Karpas-422 (cell line): ENCODE data around the gene ADD1. TPM values are rescaled to one million over a fixed set of nuclear protein-coding genes. Genes with fewer than 3 reads are reported as not detected.

Experiments
- DNase-seq: peaks from one replicate; pipeline ENCODE4 v3.0.0-alpha.2; 2015
- H2AFZ ChIP-seq: fragments of 200-600 bp; sonication (generic); 2 replicates; pipeline ENCODE4 v1.6.1; 2014; ENCODE audit warnings: antibody characterized with exemption, low read length, mixed read lengths
- H3K27ac ChIP-seq: fragments of 200-600 bp; sonication (generic); 2 replicates; pipeline ENCODE4 v1.5.1; 2014; ENCODE audit warnings: mild to moderate bottlenecking, low read length, moderate library complexity
- H3K27me3 ChIP-seq: fragments of 200-600 bp; sonication (generic); 2 replicates; pipeline ENCODE4 v1.6.1; 2014; ENCODE audit warnings: low read length, mixed read lengths
- H3K36me3 ChIP-seq: fragments of 200-600 bp; sonication (generic); 2 replicates; pipeline ENCODE4 v1.6.1; 2014; ENCODE audit warnings: low read length, mixed read lengths; ENCODE audit not compliant: insufficient read depth
- H3K4me1 ChIP-seq: fragments of 200-600 bp; sonication (generic); 2 replicates; pipeline ENCODE4 v1.6.1; 2014; ENCODE audit warnings: mild to moderate bottlenecking, low read length, mixed read lengths
- H3K4me2 ChIP-seq: fragments of 200-600 bp; sonication (generic); 2 replicates; pipeline ENCODE4 v1.6.1; 2014; ENCODE audit warnings: low read length, low read depth, mild to moderate bottlenecking; ENCODE audit not compliant: poor library complexity, severe bottlenecking
- H3K4me3 ChIP-seq: fragments of 200-600 bp; sonication (generic); 2 replicates; pipeline ENCODE4 v1.5.1; 2014; ENCODE audit warnings: mild to moderate bottlenecking, antibody characterized with exemption, low read length, mixed read lengths
- H3K79me2 ChIP-seq: fragments of 200-600 bp; sonication (generic); 2 replicates; pipeline ENCODE4 v1.6.1; 2014; ENCODE audit warnings: mild to moderate bottlenecking, low read length, mixed read lengths
- H3K9ac ChIP-seq: fragments of 200-600 bp; sonication (generic); 2 replicates; pipeline ENCODE4 v1.6.0; 2014; ENCODE audit warnings: low read length
- H3K9me2 ChIP-seq: fragments of 200-600 bp; sonication (generic), shearing (Covaris generic); replicated peaks from 2 replicates; pipeline ENCODE4 v1.6.0; 2014; ENCODE audit warnings: mild to moderate bottlenecking, low read length, moderate library complexity; ENCODE audit not compliant: insufficient read depth
- H3K9me3 ChIP-seq: fragments of 300-700, 200-600 bp; sonication (generic); 2 replicates; pipeline ENCODE4 v1.6.1; 2014; ENCODE audit warnings: low read length, mixed read lengths
- H4K20me1 ChIP-seq: fragments of 200-600 bp; sonication (generic); 2 replicates; pipeline ENCODE4 v1.6.1; 2014; ENCODE audit warnings: mild to moderate bottlenecking, antibody characterized with exemption, low read length, low read depth; ENCODE audit not compliant: insufficient read depth
- total RNA-seq: library from RNA; depleted of rRNA; stranded (reverse); fragments of >200 nt; shearing (Covaris generic); gene quantifications from 2 replicates; pipeline ENCODE4 v1.2.3, GENCODE V29; 2014; ENCODE audit warnings: low replicate concordance

The ADD1 gene
- total RNA-seq, 1 experiment from 2014 or later, result 69.7 TPM

GRCh38 chr4:2886161-2886560 lies 42.5 kb downstream of the ADD1 start:
- Histone ChIP-seq H3K36me3 (peaks cover 6% of the 10 kb centered on the region; the same call in 1 of the 2 replicates), H3K79me2 (no peaks in the 10 kb centered on the region), H3K9me2 (no peaks in the 10 kb centered on the region)

GRCh38 chr4:2886622-2887021 lies 43.0 kb downstream of the ADD1 start:
- Histone ChIP-seq H3K9me2 (no peaks in the 10 kb centered on the region), H3K4me2 (no peak overlapping the region), H2AFZ (no peak overlapping the region), H3K4me3 (no peak overlapping the region), H3K36me3 (peaks cover 6% of the 10 kb centered on the region; the same call in 1 of the 2 replicates), H3K27ac (no peak overlapping the region), H3K9me3 (no peaks in the 10 kb centered on the region), H3K9ac (no peak overlapping the region), H3K27me3 (no peaks in the 10 kb centered on the region), H3K4me1 (peaks cover 5% of the 10 kb centered on the region), H4K20me1 (no peaks in the 10 kb centered on the region), H3K79me2 (no peaks in the 10 kb centered on the region)
- DNase-seq, result no peak

More at GRCh38 chr4:2886161-2886560, 42.5 kb downstream of the ADD1 start:
- Histone ChIP-seq H3K9ac (no peak overlapping the region), H3K4me3 (no peak overlapping the region), H2AFZ (no peak overlapping the region), H3K27ac (no peak overlapping the region), H3K4me2 (no peak overlapping the region), H4K20me1 (no peaks in the 10 kb centered on the region), H3K27me3 (no peaks in the 10 kb centered on the region), H3K4me1 (peaks cover 5% of the 10 kb centered on the region), H3K9me3 (no peaks in the 10 kb centered on the region)
- no peak for DNase-seq

GRCh38 chr4:2887343-2887742 lies 43.7 kb downstream of the ADD1 start:
- no peaks in the 10 kb centered on the region for H4K20me1 ChIP-seq

GRCh38 chr4:2888886-2889285 lies 45.2 kb downstream of the ADD1 start:
- no peak for DNase-seq
- no peak overlapping the region for H3K4me2 ChIP-seq
- H2AFZ ChIP-seq, result no peak overlapping the region
- H3K9me2 ChIP-seq, result no peaks in the 10 kb centered on the region
- 0 out of 2 replicates have a peak, but pooled peaks cover 2% of the 10 kb centered on the region for H3K79me2 ChIP-seq
- H3K36me3 ChIP-seq, result peaks cover 6% of the 10 kb centered on the region; the same call in 1 of the 2 replicates
- no peak overlapping the region for H3K27ac ChIP-seq
- no peaks in the 10 kb centered on the region for H3K27me3 ChIP-seq
- no peaks in the 10 kb centered on the region for H3K4me1 ChIP-seq
- no peak overlapping the region for H3K4me3 ChIP-seq
- H3K9ac ChIP-seq, result no peak overlapping the region
- H4K20me1 ChIP-seq, result no peaks in the 10 kb centered on the region
- H3K9me3 ChIP-seq, result no peaks in the 10 kb centered on the region

More at GRCh38 chr4:2887343-2887742, 43.7 kb downstream of the ADD1 start:
- no peak overlapping the region for H3K9ac ChIP-seq
- no peak for DNase-seq
- H3K79me2 ChIP-seq, result 0 out of 2 replicates have a peak, but pooled peaks cover 2% of the 10 kb centered on the region
- H3K9me3 ChIP-seq, result no peaks in the 10 kb centered on the region
- no peak overlapping the region for H3K4me3 ChIP-seq
- H3K27me3 ChIP-seq, result no peaks in the 10 kb centered on the region
- H2AFZ ChIP-seq, result no peak overlapping the region
- H3K36me3 ChIP-seq, result peaks cover 6% of the 10 kb centered on the region; the same call in 1 of the 2 replicates
- H3K27ac ChIP-seq, result no peak overlapping the region
- no peak overlapping the region for H3K4me2 ChIP-seq
- no peaks in the 10 kb centered on the region for H3K9me2 ChIP-seq
- peaks cover 1% of the 10 kb centered on the region for H3K4me1 ChIP-seq

- no peaks in the 10 kb centered on the region for H4K20me1 ChIP-seq
- DNase-seq, result no peak
Observed at GRCh38 chr4:2891294-2891693, 47.6 kb downstream of the ADD1 start.

GRCh38 chr4:2893772-2894171 lies 50.1 kb downstream of the ADD1 start:
- Histone ChIP-seq H3K4me1 (no peaks in the 10 kb centered on the region), H3K9me3 (no peaks in the 10 kb centered on the region), H3K27ac (no peak overlapping the region), H3K79me2 (0 out of 2 replicates have a peak, but pooled peaks cover 2% of the 10 kb centered on the region), H4K20me1 (no peaks in the 10 kb centered on the region), H3K36me3 (no peaks in the 10 kb centered on the region), H3K9ac (no peak overlapping the region), H2AFZ (no peak overlapping the region), H3K27me3 (no peaks in the 10 kb centered on the region), H3K9me2 (no peaks in the 10 kb centered on the region), H3K4me2 (no peak overlapping the region), H3K4me3 (no peak overlapping the region)
- DNase-seq, result no peak

More at GRCh38 chr4:2891294-2891693, 47.6 kb downstream of the ADD1 start:
- Histone ChIP-seq H3K36me3 (peaks cover 6% of the 10 kb centered on the region; the same call in 1 of the 2 replicates), H2AFZ (no peak overlapping the region), H3K4me1 (no peaks in the 10 kb centered on the region), H3K9me3 (no peaks in the 10 kb centered on the region), H3K79me2 (0 out of 2 replicates have a peak, but pooled peaks cover 2% of the 10 kb centered on the region), H3K27ac (no peak overlapping the region), H3K4me2 (no peak overlapping the region), H3K4me3 (no peak overlapping the region), H3K27me3 (no peaks in the 10 kb centered on the region), H3K9me2 (no peaks in the 10 kb centered on the region), H3K9ac (no peak overlapping the region)

- H3K36me3 ChIP-seq, result no peaks in the 10 kb centered on the region
Observed at GRCh38 chr4:2898001-2898400, 54.4 kb downstream of the ADD1 start.

GRCh38 chr4:2900741-2901140 lies 57.1 kb downstream of the ADD1 start:
- Histone ChIP-seq H3K9ac (no peak overlapping the region), H3K27ac (no peak overlapping the region), H4K20me1 (no peaks in the 10 kb centered on the region), H3K36me3 (no peaks in the 10 kb centered on the region), H3K9me3 (no peaks in the 10 kb centered on the region), H3K4me2 (no peak overlapping the region), H3K4me3 (no peak overlapping the region), H2AFZ (no peak overlapping the region), H3K9me2 (no peaks in the 10 kb centered on the region), H3K79me2 (no peaks in the 10 kb centered on the region), H3K4me1 (no peaks in the 10 kb centered on the region), H3K27me3 (no peaks in the 10 kb centered on the region)
- no peak for DNase-seq

More at GRCh38 chr4:2898001-2898400, 54.4 kb downstream of the ADD1 start:
- no peak overlapping the region for H3K4me2 ChIP-seq
- no peaks in the 10 kb centered on the region for H3K4me1 ChIP-seq
- no peaks in the 10 kb centered on the region for H3K9me2 ChIP-seq
- no peak overlapping the region for H3K4me3 ChIP-seq
- DNase-seq, result no peak
- H3K9ac ChIP-seq, result no peak overlapping the region
- H2AFZ ChIP-seq, result no peak overlapping the region
- H4K20me1 ChIP-seq, result no peaks in the 10 kb centered on the region
- no peaks in the 10 kb centered on the region for H3K79me2 ChIP-seq
- no peak overlapping the region for H3K27ac ChIP-seq
- no peaks in the 10 kb centered on the region for H3K27me3 ChIP-seq
- H3K9me3 ChIP-seq, result no peaks in the 10 kb centered on the region
